Activated CD4-positive, alpha-beta memory T cell treated with anti-CD3 and anti-CD28 coated beads for 36 hours (primary cell): ENCODE data around the gene NIN. TPM values are rescaled to one million over a fixed set of nuclear protein-coding genes. Genes with fewer than 3 reads are reported as not detected.

ENCODE experiments used
- CTCF ChIA-PET: fragments of 350-600 bp; sonication (Branson Sonifier 250); formaldehyde crosslinking; loops from one replicate; lab custom pipeline; 2021; ENCODE audit warnings: antibody characterized with exemption, inconsistent platforms; lab: Charles Lee
- POLR2A ChIA-PET: fragments of 350-600 bp; sonication (Branson Sonifier 250); formaldehyde crosslinking; loops from one replicate; lab custom pipeline; 2021; ENCODE audit warnings: antibody characterized with exemption; lab: Charles Lee
- DNase-seq: peaks from one replicate; pipeline ENCODE4 v3.0.0-alpha.2; 2020
- H3K27ac Mint-ChIP-seq: one replicate; pipeline ENCODE4 v1.8.0; 2021; ENCODE audit warnings: mixed read lengths
- H3K27me3 Mint-ChIP-seq: one replicate; pipeline ENCODE4 v1.8.0; 2021; ENCODE audit warnings: mixed read lengths
- H3K36me3 Mint-ChIP-seq: one replicate; pipeline ENCODE4 v1.8.0; 2021; ENCODE audit warnings: mixed read lengths
- H3K4me1 Mint-ChIP-seq: one replicate; pipeline ENCODE4 v1.8.0; 2021; ENCODE audit warnings: low read depth, mixed read lengths
- H3K4me3 Mint-ChIP-seq: one replicate; pipeline ENCODE4 v1.8.0; 2021; ENCODE audit warnings: mild to moderate bottlenecking, mixed read lengths
- H3K9me3 Mint-ChIP-seq: one replicate; pipeline ENCODE4 v1.8.0; 2021; ENCODE audit warnings: mixed read lengths
- intact Hi-C: fragments of 100-400 bp; cut with micrococcal nuclease; formaldehyde crosslinking; loops from one replicate; pipeline ENCODE4 v1.15.1; 2023
- total RNA-seq, 2 experiments: library from RNA; stranded (reverse); gene quantifications; one replicate each; pipeline ENCODE4 v1.2.3, GENCODE V29; 2021

Gene NIN
- total RNA-seq, 2 experiments from 2014 or later, result 44.7 to 44.8 TPM

- Mint-ChIP-seq H3K9me3 (no peaks in the 10 kb centered on the region), H3K36me3 (peaks cover 40% of the 10 kb centered on the region), H3K27ac (no peak overlapping the region), H3K4me1 (peaks cover 25% of the 10 kb centered on the region), H3K27me3 (no peaks in the 10 kb centered on the region), H3K4me3 (no peak overlapping the region)
- CTCF ChIA-PET, result interaction anchor here (1.2 to 1.4 kb wide), 3 partner anchors 16 to 33 kb away, joined by 3 to 4 read pairs (median 4); no protein-coding TSS in a partner anchor
- DNase-seq, result no peak
- POLR2A ChIA-PET, result no interaction called here
- intact Hi-C loops, result no loop called here
Measured at GRCh38 chr14:50758305-50758704, 72.7 kb downstream of the NIN start.

- CTCF ChIA-PET, result interaction anchor here (0.6 to 1.6 kb wide), 5 partner anchors 9 to 101 kb away, joined by 3 to 4 read pairs (median 4); no protein-coding TSS in a partner anchor
- intact Hi-C loops, result no loop called here
- Mint-ChIP-seq H3K36me3 (peaks cover 37% of the 10 kb centered on the region), H3K4me1 (peaks cover 19% of the 10 kb centered on the region), H3K4me3 (no peak overlapping the region), H3K27ac (no peak overlapping the region), H3K9me3 (no peaks in the 10 kb centered on the region), H3K27me3 (no peaks in the 10 kb centered on the region)
- POLR2A ChIA-PET, result no interaction called here
- no peak for DNase-seq
Measured at GRCh38 chr14:50757702-50758101, 73.3 kb downstream of the NIN start.

- H3K9me3 Mint-ChIP-seq, result no peaks in the 10 kb centered on the region
Measured at GRCh38 chr14:50756300-50756699, 74.7 kb downstream of the NIN start.

GRCh38 chr14:50750323-50750722, 80.6 kb downstream of the NIN start:
- CTCF ChIA-PET, result no interaction called here
- no peak for DNase-seq
- H3K36me3 Mint-ChIP-seq, result peaks cover 56% of the 10 kb centered on the region
- H3K27ac Mint-ChIP-seq, result no peak overlapping the region
- POLR2A ChIA-PET, result no interaction called here
- intact Hi-C loops, result no loop called here
- no peak overlapping the region for H3K4me3 Mint-ChIP-seq
- no peaks in the 10 kb centered on the region for H3K27me3 Mint-ChIP-seq
- peaks cover 13% of the 10 kb centered on the region for H3K4me1 Mint-ChIP-seq
- no peaks in the 10 kb centered on the region for H3K9me3 Mint-ChIP-seq

More at GRCh38 chr14:50756300-50756699, 74.7 kb downstream of the NIN start:
- H3K27me3 Mint-ChIP-seq, result no peaks in the 10 kb centered on the region
- ChIA-PET CTCF (interaction anchor here (1.3 to 1.6 kb wide), 2 partner anchors 10 to 104 kb away, joined by 4 read pairs; no protein-coding TSS in a partner anchor), POLR2A (no interaction called here)
- H3K27ac Mint-ChIP-seq, result no peak overlapping the region
- DNase-seq, result no peak
- no peak overlapping the region for H3K4me3 Mint-ChIP-seq
- intact Hi-C loops, result no loop called here
- H3K4me1 Mint-ChIP-seq, result peaks cover 5% of the 10 kb centered on the region
- H3K36me3 Mint-ChIP-seq, result peaks cover 34% of the 10 kb centered on the region

- CTCF ChIA-PET, result no interaction called here
- Mint-ChIP-seq H3K4me3 (no peak overlapping the region), H3K36me3 (peaks cover 44% of the 10 kb centered on the region), H3K4me1 (peaks cover 20% of the 10 kb centered on the region), H3K27me3 (no peaks in the 10 kb centered on the region), H3K9me3 (no peaks in the 10 kb centered on the region), H3K27ac (no peak overlapping the region)
- POLR2A ChIA-PET, result interaction anchor here (0.6 kb wide), 1 partner anchor 19 kb away, joined by 3 read pairs; no protein-coding TSS in a partner anchor
- intact Hi-C loops, result no loop called here
- no peak for DNase-seq
Measured at GRCh38 chr14:50745401-50746058, 85.4 kb downstream of the NIN start.

GRCh38 chr14:50744231-50744630, 86.7 kb downstream of the NIN start:
- POLR2A ChIA-PET, result no interaction called here
- CTCF ChIA-PET, result interaction anchor here (1.0 kb wide), 1 partner anchor 31 kb away, joined by 3 read pairs; no protein-coding TSS in a partner anchor
- intact Hi-C loops, result no loop called here
- Mint-ChIP-seq H3K4me3 (no peak overlapping the region), H3K9me3 (no peaks in the 10 kb centered on the region), H3K4me1 (peaks cover 27% of the 10 kb centered on the region), H3K27ac (no peak overlapping the region), H3K36me3 (peaks cover 40% of the 10 kb centered on the region), H3K27me3 (no peaks in the 10 kb centered on the region)
- no peak for DNase-seq

- H3K27ac Mint-ChIP-seq, result peak overlapping the region; percentile 64
- ChIA-PET POLR2A (interaction anchor here (2.5 kb wide), 1 partner anchor 15 kb away, joined by 8 read pairs; no protein-coding TSS in a partner anchor), CTCF (interaction anchor here (1.5 to 1.8 kb wide), 2 partner anchors 13 to 21 kb away, joined by 3 to 4 read pairs; no protein-coding TSS in a partner anchor)
- intact Hi-C loops, result loop anchor here (1.0 to 2.0 kb wide), 4 partner anchors 15 to 75 kb away; no protein-coding TSS in a partner anchor
- H3K4me3 Mint-ChIP-seq, result no peak overlapping the region
- H3K27me3 Mint-ChIP-seq, result no peaks in the 10 kb centered on the region
- H3K36me3 Mint-ChIP-seq, result peaks cover 39% of the 10 kb centered on the region
- H3K4me1 Mint-ChIP-seq, result peaks cover 41% of the 10 kb centered on the region
- peak; percentile 38 for DNase-seq
- H3K9me3 Mint-ChIP-seq, result no peaks in the 10 kb centered on the region
Measured at GRCh38 chr14:50741567-50741966, 89.4 kb downstream of the NIN start.

GRCh38 chr14:50740856-50741255, 90.1 kb downstream of the NIN start:
- Mint-ChIP-seq H3K36me3 (peaks cover 34% of the 10 kb centered on the region), H3K4me1 (peaks cover 45% of the 10 kb centered on the region)
- intact Hi-C loops, result loop anchor here (1.0 to 2.0 kb wide), 4 partner anchors 15 to 74 kb away; no protein-coding TSS in a partner anchor

GRCh38 chr14:50739186-50739585, 91.8 kb downstream of the NIN start:
- ChIA-PET CTCF (interaction anchor here (0.6 to 2.1 kb wide), 7 partner anchors 12 to 190 kb away, joined by 3 to 6 read pairs (median 3); no protein-coding TSS in a partner anchor), POLR2A (interaction anchor here (1.4 kb wide), 1 partner anchor 23 kb away, joined by 6 read pairs; no protein-coding TSS in a partner anchor)
- Mint-ChIP-seq H3K27me3 (no peaks in the 10 kb centered on the region), H3K4me3 (no peak overlapping the region), H3K9me3 (no peaks in the 10 kb centered on the region), H3K36me3 (peaks cover 41% of the 10 kb centered on the region), H3K4me1 (peaks cover 45% of the 10 kb centered on the region), H3K27ac (peak overlapping the region; percentile 70)
- DNase-seq, result no peak
- intact Hi-C loops, result loop anchor here (5.0 to 10.0 kb wide), 4 partner anchors 38 to 1108 kb away; partner anchors contain the start of genes NIN and SOS2

More at GRCh38 chr14:50740856-50741255, 90.1 kb downstream of the NIN start:
- CTCF ChIA-PET, result interaction anchor here (0.8 to 2.1 kb wide), 5 partner anchors 14 to 119 kb away, joined by 3 to 6 read pairs (median 3); no protein-coding TSS in a partner anchor
- DNase-seq, result no peak
- H3K27ac Mint-ChIP-seq, result peak overlapping the region; percentile 24
- no peaks in the 10 kb centered on the region for H3K9me3 Mint-ChIP-seq
- H3K4me3 Mint-ChIP-seq, result no peak overlapping the region
- no peaks in the 10 kb centered on the region for H3K27me3 Mint-ChIP-seq
- POLR2A ChIA-PET, result interaction anchor here (2.5 kb wide), 1 partner anchor 15 kb away, joined by 8 read pairs; no protein-coding TSS in a partner anchor

- H3K27me3 Mint-ChIP-seq, result no peaks in the 10 kb centered on the region
- peaks cover 43% of the 10 kb centered on the region for H3K4me1 Mint-ChIP-seq
- intact Hi-C loops, result loop anchor here (1.0 to 10.0 kb wide), 6 partner anchors 11 to 1110 kb away; partner anchors contain the start of genes NIN and SOS2
- ChIA-PET POLR2A (interaction anchor here (0.7 to 2.3 kb wide), 4 partner anchors 10 to 68 kb away, joined by 3 to 14 read pairs (median 8); partner anchors contain the start of gene SAV1), CTCF (interaction anchor here (0.8 to 2.7 kb wide), 6 partner anchors 11 to 41 kb away, joined by 3 to 15 read pairs (median 6); no protein-coding TSS in a partner anchor)
- H3K36me3 Mint-ChIP-seq, result peaks cover 44% of the 10 kb centered on the region
- H3K4me3 Mint-ChIP-seq, result no peak overlapping the region
- peak; percentile 66 for DNase-seq
- H3K27ac Mint-ChIP-seq, result no peak overlapping the region
- no peaks in the 10 kb centered on the region for H3K9me3 Mint-ChIP-seq
Measured at GRCh38 chr14:50736932-50737419, 94.0 kb downstream of the NIN start.

GRCh38 chr14:50734950-50735695, 95.8 kb downstream of the NIN start:
- Mint-ChIP-seq H3K4me1 (peaks cover 27% of the 10 kb centered on the region), H3K27ac (no peak overlapping the region)
- intact Hi-C loops, result loop anchor here (5.0 to 10.0 kb wide), 4 partner anchors 42 to 1112 kb away; partner anchors contain the start of genes NIN and SOS2

More at GRCh38 chr14:50734950-50735695, 95.8 kb downstream of the NIN start:
- Mint-ChIP-seq H3K27me3 (no peaks in the 10 kb centered on the region), H3K36me3 (peaks cover 52% of the 10 kb centered on the region), H3K4me3 (no peak overlapping the region), H3K9me3 (peaks cover 4% of the 10 kb centered on the region)
- DNase-seq, result no peak
- ChIA-PET CTCF (interaction anchor here (2.1 kb wide), 1 partner anchor 43 kb away, joined by 8 read pairs; no protein-coding TSS in a partner anchor), POLR2A (no interaction called here)
